HG02852 (cell line): Measurements from ENCODE around the gene MKI67.

ENCODE experiments used
- ATAC-seq: cut with Tn5 transposase; IDR thresholded peaks from one replicate; pipeline ENCODE4 v1.9.1; 2021; ENCODE audit warnings: mild to moderate bottlenecking, moderate library complexity; ENCODE audit not compliant: unreplicated experiment

MKI67 gene

DNA sequence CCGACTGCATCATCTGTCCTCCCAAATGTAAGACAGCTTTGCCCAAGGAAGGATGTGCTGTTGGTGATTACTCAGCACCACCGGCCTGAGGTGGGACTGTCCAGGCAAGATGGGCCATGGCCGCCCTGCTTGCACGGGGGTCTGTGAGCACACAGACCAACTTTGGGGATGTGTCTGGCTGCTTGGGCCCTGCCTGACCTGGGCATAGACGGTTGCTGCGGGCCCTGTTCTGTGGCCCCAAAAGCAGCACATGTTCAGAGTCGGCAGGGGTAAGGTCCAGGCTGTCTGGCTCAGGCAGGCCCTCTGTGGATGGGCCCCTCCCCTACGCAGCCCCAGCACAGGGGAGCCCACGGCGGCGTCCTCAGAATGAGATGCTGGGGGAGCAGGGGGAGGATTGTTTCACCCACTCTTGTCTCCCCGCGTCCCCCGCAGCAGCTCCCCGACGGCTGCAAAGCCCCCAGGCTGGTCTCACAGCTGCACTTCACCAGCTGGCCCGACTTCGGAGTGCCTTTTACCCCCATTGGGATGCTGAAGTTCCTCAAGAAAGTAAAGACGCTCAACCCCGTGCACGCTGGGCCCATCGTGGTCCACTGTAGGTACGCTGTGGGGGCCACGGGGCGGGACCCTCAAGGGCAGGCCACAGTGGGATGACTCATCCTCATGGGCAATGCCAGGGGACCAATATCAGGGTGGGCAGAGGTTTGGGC is 58.4 kb downstream of the MKI67 start:
- no peak for ATAC-seq

- ATAC-seq = no peak
Measured at GRCh38 chr10:128066870-128067382, 59.3 kb downstream of the MKI67 start.

DNA sequence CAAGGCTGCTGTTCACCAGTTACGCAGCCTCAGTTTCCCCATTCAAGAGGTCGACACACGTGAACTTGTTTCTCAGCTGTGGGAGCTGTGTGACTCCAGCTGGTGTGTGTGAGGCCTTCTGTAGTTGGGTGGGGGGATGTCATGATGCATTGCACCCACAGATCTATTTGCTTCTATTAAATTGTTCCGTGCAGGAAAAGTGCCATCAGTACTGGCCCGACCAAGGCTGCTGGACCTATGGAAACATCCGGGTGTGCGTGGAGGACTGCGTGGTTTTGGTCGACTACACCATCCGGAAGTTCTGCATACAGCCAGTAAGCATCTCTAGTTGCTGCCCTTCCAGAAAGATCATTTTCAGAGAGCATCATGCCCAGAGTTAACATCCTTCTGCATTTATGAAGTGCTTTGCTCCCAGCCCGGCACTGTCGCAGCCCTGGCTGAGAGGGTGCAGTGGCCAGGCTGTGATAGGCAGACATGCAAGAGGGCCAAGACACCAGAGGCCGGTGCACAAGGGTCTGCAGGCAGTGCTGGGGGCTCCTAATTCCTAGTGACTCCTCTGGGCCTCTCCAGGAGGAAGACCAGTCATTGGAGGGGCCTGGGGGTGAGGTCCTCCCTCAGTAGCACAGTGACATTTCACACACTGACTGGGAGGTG is 60.2 kb downstream of the MKI67 start:
- ATAC-seq = no peak

DNA sequence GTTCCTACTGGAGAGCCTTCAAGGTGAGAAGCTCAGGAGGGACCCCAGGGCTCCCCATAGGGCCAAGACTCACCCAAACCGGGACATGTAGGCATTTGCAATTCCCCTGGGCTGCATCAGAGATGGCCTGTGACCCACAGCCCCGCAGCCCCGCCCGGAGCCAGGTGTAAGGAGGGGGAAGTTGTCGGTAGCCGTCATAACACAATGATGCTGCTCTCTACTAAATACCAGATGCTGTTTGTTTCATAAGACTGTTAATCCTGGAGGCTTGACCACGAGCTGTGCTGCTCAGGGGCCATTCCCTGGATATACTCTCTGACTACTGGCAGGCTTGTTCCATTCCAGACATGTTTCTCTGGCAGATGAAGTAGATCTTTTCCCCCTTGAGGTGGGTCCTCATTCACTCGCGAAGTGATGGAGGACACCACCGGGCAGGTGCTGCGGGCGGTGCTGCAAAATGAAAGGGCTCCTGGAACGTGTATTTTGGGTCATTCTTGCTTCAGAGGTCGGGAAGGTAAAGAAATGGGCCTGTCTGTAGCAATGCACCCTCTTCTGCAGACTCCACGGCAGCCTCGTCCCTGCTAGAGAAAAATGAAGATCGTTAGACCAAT is 61.1 kb downstream of the MKI67 start:
- ATAC-seq = peak; percentile 19

- peak; percentile 36 for ATAC-seq
Measured at GRCh38 chr10:128064108-128064969, 61.9 kb downstream of the MKI67 start.

GRCh38 chr10:128063736-128064107 is 62.5 kb downstream of the MKI67 start:
- peak; percentile 30 for ATAC-seq

DNA sequence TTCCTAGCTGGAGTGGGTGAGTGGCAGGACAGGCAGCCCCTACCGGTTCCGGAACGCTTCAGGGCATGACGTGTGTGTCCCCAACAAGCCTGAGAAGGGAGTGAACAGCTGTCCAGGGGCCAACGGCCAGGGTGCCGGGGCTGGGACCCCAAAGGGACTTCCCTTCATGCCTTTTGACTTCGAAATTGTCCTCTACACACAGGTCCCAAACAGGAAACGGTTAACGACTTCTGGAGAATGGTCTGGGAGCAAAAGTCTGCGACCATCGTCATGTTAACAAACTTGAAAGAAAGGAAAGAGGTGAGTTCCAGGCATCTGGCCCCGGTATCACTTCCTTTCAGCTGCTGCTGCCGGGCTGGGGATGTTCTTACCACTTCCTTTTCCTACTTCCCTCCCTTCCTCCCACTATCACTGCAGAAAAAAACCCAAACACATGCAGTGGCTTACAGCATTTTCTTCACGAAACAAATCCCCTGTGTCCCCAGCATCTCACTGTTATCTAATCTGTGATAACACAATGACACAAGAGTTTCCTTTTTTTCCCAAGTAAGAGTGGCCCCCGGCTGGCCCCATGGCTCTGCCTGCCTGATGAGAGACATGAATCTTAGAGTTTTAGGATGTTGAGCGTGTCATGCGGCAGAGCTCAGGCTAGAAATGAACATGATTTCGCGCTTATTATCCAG is 63.2 kb downstream of the MKI67 start:
- ATAC-seq = peak; percentile 58

GRCh38 chr10:128062331-128062880 is 63.8 kb downstream of the MKI67 start:
- ATAC-seq = no peak

DNA sequence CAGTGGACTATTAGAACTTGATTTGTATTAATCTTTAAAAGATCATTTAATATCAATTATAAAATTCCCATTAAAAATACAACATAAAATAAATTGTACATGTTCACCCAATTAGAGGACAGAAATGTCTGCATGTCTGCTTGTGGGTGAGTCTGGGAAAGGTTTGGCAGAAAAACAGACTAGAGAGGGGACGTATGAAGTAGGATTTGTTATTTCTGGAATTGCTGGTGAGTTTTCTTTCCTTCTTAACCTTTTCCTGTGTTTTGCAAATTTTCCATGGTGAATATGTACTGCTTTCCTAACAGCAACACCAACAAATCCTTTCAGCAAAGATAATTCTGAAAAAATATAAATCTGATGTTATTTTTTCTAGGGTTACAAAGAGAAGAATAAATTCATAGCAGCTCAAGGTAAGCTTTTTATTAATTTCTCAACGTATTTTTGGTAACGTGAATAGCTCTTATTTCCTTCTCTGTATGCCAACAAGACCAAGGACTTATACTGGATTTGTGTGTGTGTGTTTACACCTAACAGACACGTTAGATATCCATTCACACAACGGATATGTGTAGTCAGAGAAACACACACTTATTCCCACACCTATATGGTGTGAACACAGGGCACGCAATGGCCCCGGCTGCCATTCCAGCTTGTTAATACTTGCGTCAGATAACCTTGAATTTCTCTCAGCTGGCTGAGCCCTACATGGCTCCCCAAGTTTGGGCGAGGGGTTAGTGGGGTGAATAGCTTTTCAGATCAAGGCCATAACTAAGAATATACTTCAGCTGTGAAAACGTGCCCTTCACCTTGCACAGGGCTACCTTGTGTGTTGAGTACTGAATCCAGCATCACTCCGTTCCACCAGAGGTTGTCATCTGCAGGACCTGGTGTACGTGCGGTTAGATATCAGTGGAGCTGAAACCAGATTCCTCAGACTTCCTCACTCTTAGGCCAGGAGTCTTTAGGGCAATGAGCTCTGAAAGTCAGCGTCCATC is 64.6 kb downstream of the MKI67 start:
- no peak for ATAC-seq

DNA sequence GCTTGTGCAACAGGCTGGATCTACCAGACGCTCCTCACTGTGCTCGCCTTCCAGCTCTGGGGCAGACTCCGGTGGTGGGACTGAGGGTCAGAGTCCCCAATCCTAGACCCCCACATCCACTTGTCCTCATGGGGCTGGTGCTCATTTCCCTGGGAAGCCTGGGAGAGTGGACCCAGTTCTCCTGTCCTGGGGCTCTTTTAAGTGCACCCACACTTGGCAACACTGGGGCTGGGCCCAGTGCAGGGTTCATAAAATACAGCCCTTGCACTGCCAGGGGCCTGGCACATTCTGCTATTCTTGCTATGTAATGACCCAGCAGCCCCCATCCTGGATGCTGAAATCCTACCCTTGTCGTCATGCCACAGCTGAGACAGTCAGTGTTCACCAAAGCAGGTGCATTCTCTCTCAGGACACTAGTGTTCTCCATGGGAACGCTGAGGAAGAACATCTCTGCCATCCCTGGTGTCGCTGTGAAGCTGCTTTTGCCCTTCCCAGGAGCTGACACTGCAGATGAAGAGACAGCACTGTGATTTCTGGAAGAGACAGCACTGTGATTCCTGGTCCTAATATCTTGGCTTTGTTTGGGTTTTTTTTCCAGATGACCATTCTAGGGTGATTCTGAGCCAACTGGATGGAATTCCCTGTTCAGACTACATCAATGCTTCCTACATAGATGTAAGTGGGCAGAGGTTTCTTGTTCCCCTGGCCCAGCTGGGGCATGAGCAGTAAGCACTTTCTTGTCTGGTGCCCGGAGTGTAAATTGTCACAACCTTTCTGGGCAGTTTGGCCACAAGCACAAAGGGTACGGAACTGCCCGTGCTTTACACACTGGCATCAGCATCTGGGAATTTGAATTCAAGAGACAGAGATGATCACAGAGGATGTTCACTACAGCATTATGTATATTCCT is 65.6 kb downstream of the MKI67 start:
- no peak for ATAC-seq

DNA sequence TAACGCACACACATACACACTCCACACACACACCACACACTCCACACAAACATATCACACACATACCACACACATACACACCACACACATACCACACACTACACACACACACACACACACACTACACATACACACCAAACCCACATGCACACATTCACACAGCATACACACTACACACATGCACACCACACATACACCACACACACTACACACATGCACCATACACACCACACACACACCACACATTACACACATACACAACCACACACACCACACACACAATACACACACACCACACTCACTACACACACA is 66.3 kb downstream of the MKI67 start:
- ATAC-seq = no peak

DNA sequence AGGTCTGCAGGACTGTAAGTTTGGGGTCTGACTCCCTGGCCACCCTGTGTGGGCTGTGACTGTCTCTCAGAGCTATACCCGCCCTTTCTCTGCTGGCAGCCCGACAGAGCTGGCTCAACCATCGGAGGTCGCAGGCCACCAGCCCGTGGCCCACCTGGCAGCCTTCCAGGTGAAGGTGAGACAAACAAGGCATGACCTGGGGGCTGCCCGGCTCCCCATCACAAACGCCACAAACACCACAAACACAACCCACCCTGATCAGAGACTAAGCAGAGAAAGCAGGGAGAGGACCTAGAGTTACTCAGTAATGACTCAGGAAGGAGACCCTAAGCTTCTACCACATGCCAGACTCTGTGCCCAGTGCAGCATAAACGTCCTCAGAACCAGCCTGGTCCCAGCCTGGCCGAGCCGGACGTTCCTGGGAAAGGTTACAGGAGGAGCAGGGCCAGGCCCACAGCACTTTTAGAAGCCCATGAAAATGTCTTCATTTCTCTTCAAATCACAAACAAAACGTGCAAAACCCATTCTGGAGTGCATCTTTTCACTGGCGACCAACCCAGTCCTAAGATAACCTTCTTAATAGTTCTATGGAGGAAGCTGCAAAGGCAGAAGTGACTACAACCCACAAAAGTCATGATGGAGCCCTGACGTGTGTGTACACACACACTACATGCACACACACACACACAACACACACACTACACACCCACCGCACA is 66.8 kb downstream of the MKI67 start:
- ATAC-seq = no peak

DNA sequence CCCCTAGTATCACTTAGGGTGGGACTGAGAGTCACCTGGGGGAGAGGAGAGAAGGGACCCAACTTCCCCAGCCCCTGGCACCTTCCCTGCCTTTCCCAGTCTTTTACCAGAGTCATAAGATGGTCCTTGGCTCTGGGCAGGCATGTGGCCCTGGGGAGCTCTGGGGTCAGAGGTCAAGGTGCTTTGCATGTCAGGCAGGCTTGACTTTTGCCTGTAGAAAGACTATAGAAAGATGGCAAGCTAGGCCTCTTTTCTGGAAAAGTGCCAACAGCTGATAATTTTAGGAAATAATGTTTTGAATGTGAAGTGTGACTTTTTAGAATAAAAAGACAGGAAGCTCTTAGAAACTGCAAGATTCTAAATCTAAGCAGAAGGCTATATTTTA is 67.5 kb downstream of the MKI67 start:
- ATAC-seq = no peak

GRCh38 chr10:128058106-128058749 is 68.0 kb downstream of the MKI67 start:
- ATAC-seq = no peak

GRCh38 chr10:128056303-128057050 is 69.7 kb downstream of the MKI67 start:
- ATAC-seq = no peak

DNA sequence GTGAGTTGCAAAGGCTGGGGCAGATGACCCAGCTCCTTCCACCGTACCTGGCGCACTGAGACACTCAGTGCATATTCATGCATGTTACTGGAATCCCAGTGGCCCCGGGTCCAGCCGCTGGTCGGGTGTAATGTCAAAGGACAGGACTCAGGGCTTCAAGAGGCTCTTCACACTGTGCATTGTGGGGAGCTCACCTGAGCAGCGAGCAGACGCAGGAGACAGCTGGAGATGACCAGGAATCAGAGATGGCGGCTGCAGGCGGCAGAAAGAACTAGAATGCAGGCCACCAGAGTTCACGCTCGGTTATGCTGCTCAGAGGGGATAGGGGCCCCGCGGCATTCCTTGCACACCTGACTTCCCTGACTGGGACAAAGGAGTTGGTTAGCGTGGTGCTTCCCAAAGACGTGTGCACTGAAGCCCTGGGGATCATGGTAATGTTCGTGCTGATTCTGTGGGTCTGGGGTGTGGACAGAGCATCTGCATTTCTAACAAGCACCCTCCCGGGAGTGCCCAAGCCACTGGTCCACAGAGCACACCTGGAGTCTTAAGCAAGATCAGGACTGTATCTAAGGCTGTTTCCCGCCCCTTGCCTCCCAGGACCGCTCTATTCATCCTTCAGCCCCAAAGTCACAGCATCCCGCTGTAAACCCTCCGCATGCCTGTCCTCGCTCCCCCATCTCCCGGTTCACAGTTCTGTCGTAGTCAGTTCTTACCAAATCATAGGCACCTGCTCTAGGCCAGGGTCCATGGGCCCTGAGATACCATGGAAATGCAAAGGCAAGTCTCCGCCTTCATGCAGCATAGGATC is 71.0 kb downstream of the MKI67 start:
- ATAC-seq = no peak
